ENCODE data around the gene MRPS25. TPM values are rescaled to one million over a fixed set of nuclear protein-coding genes. Genes with fewer than 3 reads are reported as not detected.
A peak's percentile ranks its signal among the peaks of the same experiment; 100 is the strongest.

MRPS25 gene
- polyA plus RNA-seq, 1 experiment, result 17.0 TPM

DNA sequence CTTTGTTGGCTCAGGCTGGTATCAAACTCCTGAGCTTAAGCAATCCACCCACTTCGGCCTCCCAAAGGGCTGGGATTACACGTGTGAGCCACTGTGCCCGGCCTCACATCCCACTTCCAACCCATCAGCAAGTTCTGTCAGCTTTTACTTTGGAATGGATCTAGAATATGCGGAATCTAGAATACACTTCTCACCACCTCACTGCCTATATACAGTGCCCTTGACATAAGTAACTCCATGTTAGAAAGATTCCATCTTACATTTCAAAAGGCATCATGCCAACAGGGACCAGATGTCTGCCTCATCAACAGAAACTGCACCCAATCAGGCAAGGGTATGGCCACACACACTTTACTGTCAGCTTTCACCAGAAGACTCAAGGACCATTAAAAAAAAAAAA lies 43.8 kb upstream of the MRPS25 start:
- Histone ChIP-seq H3K36me3 (ENCODE audit: control insufficient read depth, insufficient read depth, low read length) (no peaks in the 10 kb centered on the region), H3K4me3 (ENCODE audit: low read depth, low read length) (no peak overlapping the region), H3K27me3 (ENCODE audit: control insufficient read depth, insufficient read depth, low read length) (no peaks in the 10 kb centered on the region)
- CTCF ChIA-PET, result interaction anchor here (0.6 to 4.7 kb wide), 17 partner anchors 8 to 1085 kb away, joined by 3 to 43 read pairs (median 5); partner anchors contain the start of genes CAPN7 and RBSN
- no peak for DNase-seq (ENCODE audit: low read depth)
- TF ChIP-seq CTCF (IDR thresholded peaks at IDR 0.05; ENCODE audit: insufficient read depth, low read depth, low read length), result no peak
- POLR2A ChIA-PET, result no interaction called here

GRCh38 chr3:15108082-15108545 lies 43.0 kb upstream of the MRPS25 start:
- Histone ChIP-seq H3K36me3 (ENCODE audit: control insufficient read depth, insufficient read depth, low read length) (no peaks in the 10 kb centered on the region), H3K27me3 (ENCODE audit: control insufficient read depth, insufficient read depth, low read length) (no peaks in the 10 kb centered on the region), H3K4me3 (ENCODE audit: low read depth, low read length) (no peak overlapping the region)
- peak; percentile 97 for TF ChIP-seq CTCF (IDR thresholded peaks at IDR 0.05; ENCODE audit: insufficient read depth, low read depth, low read length)
- ChIA-PET POLR2A (no interaction called here), CTCF (interaction anchor here (0.6 to 4.7 kb wide), 24 partner anchors 8 to 462 kb away, joined by 3 to 43 read pairs (median 4); partner anchors contain the start of genes CAPN7 and RBSN)
- DNase-seq (ENCODE audit: low read depth), result no peak

DNA sequence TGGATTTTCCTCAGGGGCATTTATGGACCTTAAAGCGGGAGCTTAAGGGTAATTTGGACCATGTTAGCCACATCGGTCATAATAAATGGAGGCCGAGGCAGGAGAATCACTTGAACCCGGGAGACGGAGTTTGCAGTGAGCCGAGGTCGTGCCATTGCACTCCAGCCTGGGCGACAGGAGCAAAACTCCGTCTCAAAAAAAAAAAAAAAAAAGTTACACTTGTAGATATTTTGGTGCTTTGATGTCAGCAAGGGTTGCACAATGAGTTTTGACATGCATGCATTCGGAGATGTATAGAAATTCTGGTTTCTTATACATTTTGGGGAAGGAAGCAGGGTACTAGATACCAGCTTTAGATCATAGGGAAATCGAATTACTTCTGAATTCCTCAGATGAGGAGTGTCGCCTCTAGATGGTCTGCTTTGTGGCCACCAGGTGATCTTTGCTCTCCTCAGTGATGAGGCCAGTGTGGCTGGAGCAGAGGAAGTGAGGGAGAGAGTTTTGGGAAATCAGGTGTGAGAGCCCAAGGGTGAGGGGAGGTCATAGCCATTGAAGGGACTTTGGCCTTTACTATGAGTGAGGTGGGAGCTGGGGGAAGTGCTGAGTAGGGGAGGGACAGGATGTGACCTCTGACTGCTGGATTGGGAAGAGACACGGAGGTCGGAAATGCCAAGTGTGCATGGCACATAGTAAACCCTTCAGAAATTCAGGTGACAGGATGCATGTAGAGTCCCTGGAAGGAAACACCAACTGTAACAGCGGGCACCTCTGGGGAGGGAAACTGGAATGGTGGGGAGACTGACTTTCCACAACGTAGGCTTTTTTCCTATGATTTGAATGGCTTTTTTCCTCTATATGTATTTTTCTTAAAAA lies 42.2 kb upstream of the MRPS25 start:
- Histone ChIP-seq H3K27me3 (ENCODE audit: control insufficient read depth, insufficient read depth, low read length) (no peaks in the 10 kb centered on the region), H3K36me3 (ENCODE audit: control insufficient read depth, insufficient read depth, low read length) (no peaks in the 10 kb centered on the region), H3K4me3 (ENCODE audit: low read depth, low read length) (no peak overlapping the region)
- POLR2A ChIA-PET, result no interaction called here
- CTCF ChIA-PET, result interaction anchor here (0.6 to 4.7 kb wide), 21 partner anchors 8 to 448 kb away, joined by 3 to 43 read pairs (median 4); partner anchors contain the start of genes CAPN7 and RBSN
- TF ChIP-seq CTCF (IDR thresholded peaks at IDR 0.05; ENCODE audit: insufficient read depth, low read depth, low read length), result no peak
- no peak for DNase-seq (ENCODE audit: low read depth)

DNA sequence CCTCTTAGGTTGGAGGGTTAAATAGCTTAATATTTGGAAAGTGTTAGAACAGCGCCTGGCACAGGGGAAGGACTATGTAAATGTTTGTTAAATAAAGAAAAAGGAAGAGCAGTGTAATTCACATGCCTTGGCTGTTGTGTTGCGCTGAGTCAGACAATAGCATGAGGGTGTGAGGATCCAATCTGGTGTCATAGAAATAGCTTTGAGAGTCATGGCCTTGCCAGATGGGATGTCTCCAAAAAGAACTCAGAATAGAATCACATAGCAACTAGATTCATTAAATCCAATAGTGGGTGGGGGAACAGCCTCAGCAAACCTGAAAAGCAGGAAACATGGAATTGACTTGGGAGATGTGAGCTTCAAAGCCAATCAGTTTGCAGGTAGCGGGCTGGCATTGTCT lies 37.7 kb upstream of the MRPS25 start:
- Histone ChIP-seq H3K36me3 (ENCODE audit: control insufficient read depth, insufficient read depth, low read length) (no peaks in the 10 kb centered on the region), H3K4me3 (ENCODE audit: low read depth, low read length) (no peak overlapping the region), H3K27me3 (ENCODE audit: control insufficient read depth, insufficient read depth, low read length) (no peaks in the 10 kb centered on the region)
- TF ChIP-seq CTCF (IDR thresholded peaks at IDR 0.05; ENCODE audit: insufficient read depth, low read depth, low read length), result no peak
- DNase-seq (ENCODE audit: low read depth), result no peak
- ChIA-PET POLR2A (interaction anchor here (0.6 kb wide), 1 partner anchor 245 kb away, joined by 7 read pairs; no protein-coding TSS in a partner anchor), CTCF (interaction anchor here (1.1 kb wide), 1 partner anchor 13 kb away, joined by 3 read pairs; no protein-coding TSS in a partner anchor)

- ChIA-PET CTCF (interaction anchor here (1.1 kb wide), 1 partner anchor 14 kb away, joined by 3 read pairs; no protein-coding TSS in a partner anchor), POLR2A (interaction anchor here (0.6 kb wide), 1 partner anchor 246 kb away, joined by 7 read pairs; no protein-coding TSS in a partner anchor)
- Histone ChIP-seq H3K27me3 (ENCODE audit: control insufficient read depth, insufficient read depth, low read length) (no peaks in the 10 kb centered on the region), H3K36me3 (ENCODE audit: control insufficient read depth, insufficient read depth, low read length) (no peaks in the 10 kb centered on the region), H3K4me3 (ENCODE audit: low read depth, low read length) (no peak overlapping the region)
- TF ChIP-seq CTCF (IDR thresholded peaks at IDR 0.05; ENCODE audit: insufficient read depth, low read depth, low read length), result no peak
- DNase-seq (ENCODE audit: low read depth), result no peak
These were observed 37.1 kb upstream of the MRPS25 start for GRCh38 chr3:15102256-15102655.

Measured in BJ (cell line).